Activated CD4-positive, alpha-beta T cell treated with anti-CD3 and anti-CD28 coated beads, Interleukin-2, amount 50 U/mL, for 24 hours (primary cell): Measurements from ENCODE around the gene LCN15.
"Not testable (repeated sequence)": the region's sequence is repeated elsewhere in the genome, so short reads cannot be mapped to it uniquely, and the experiment has no call there.

Source experiments
- DNase-seq, 2 donors: peaks; one replicate each; pipeline ENCODE4 v3.0.0-alpha.2; 2020; ENCODE audit warnings: low read depth in 1 of 2, low spot score in 1 of 2

The LCN15 gene

DNA sequence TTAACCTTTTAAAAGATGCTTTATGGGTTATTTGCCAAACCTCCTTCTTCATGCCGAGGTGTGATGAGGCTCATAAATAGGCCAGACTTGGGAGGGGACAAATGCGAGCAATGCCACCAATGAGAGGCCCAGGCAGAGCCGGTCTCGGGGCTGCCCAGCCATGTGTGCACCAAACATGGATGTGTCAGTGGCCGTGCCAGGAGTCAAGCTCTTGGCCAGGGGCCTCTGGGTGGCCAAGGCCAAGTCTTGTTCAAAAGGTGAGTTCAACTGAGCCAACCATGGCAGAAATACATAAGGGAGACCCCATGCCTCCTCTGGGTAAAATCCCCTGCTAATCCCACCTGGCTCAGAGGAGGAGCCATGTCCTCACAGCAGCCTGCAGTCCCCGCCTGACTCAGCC is 10.9 kb upstream of the LCN15 start:
- DNase-seq = no peak

DNA sequence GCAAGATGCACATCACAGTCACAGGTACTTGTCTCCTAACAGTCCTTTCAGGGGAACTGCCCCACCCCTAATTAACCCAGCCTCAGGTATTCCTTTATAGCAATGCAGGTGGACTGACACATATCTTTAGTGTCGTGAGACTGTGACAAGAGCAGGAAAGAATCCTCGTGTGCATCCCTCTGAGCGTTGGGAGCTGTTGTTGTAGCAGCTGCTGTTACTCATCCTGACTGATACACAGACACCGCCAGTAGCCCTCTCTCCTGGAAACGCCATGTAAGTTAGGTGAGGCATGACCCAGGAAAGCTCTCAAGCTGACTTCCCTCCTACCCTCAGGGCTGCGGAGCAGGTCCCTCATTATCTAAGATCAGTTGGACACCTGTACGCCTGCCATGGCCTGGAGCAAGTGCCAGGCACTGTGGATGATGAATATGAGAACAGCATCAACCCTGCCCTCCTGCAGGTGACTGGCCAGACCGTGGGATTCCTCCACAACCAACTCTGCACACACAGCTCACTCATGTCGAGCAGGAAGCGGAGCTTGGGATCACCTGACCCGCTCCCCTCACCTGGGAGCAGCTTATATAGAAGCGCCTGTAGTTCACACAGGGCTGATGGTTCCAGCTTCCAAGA is 10.2 kb upstream of the LCN15 start:
- no peak for DNase-seq

DNA sequence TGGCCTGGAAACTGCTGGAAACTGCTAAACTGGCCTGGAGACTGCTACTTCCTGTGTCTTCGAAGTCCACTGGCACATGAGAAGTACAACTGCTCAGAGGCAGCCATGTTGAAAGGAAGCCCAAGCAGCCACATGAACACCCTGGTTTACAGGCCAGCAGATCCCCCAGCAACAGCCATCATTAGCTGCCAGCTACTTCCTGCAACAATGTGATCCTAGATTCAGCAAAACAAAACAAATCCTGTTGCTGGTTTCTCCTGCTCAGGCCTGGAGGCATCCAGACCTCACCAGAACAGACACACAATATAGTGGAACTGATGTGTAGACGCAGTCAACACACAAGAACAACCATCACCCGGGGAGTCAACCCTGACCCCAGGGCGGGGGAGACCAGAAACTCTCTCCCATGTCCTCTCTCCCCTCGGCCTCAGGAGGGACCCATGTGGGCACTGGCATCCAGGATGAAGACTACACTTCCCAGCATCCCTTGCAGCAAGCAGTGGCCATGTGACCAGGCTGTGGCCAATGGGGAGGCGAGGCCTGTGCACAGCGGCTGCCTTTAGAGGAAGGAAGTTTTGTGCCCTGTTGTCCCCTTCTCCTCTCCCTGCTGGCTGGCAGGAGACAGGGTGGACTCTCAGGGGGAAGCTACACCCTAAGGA is 9.2 kb upstream of the LCN15 start:
- no peak for DNase-seq

DNA sequence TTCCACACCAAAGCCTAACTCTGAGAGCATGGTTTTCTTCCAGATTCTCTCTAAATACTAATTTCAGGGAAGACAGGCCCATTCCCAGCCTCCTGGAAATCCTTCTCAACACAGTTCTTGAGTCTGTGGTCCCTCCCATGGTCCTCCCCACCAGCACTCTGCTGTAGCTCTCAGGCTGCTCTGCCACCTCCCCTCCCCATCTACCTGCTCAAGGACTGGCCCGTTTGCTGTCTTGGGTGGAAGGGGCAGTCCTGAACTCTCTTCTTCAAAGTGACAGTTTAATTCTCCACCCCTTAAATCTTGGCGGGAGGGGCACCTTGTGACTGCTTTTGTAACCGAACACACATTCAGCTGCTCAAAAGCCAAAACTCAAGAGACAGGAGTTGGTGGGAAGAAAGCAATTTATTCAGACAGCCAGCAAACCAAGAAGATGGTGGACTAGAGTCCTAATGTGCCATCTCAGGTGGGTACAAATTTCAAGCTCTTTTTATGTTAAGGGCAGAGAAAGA is 7.6 kb upstream of the LCN15 start:
- DNase-seq = no peak

DNA sequence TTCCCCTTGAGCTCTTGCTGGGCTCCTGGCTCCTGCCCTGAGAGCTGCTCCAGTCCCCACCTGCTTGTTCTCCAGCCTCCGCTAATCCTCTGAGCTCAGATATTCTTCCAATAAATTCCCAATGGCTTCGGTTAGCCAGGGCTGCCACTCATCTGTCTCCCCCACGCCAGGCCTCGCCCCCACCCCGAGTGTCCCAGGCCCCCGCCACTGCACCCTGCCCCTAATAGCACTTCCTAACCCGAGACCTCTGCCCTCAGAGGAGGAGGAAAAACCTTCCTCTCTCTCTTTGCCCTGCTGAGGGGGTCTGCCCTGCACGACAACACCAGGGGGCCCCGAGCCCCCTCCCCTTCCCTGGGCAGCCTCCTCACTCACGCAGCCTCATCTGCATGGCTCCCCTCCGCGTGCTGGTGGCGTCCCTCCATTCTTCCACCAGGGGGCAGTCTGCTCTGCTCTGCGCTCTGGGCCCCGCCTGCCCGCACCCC is 5.4 kb upstream of the LCN15 start:
- peak in 1 of 2 donors; percentile 33 for DNase-seq

DNA sequence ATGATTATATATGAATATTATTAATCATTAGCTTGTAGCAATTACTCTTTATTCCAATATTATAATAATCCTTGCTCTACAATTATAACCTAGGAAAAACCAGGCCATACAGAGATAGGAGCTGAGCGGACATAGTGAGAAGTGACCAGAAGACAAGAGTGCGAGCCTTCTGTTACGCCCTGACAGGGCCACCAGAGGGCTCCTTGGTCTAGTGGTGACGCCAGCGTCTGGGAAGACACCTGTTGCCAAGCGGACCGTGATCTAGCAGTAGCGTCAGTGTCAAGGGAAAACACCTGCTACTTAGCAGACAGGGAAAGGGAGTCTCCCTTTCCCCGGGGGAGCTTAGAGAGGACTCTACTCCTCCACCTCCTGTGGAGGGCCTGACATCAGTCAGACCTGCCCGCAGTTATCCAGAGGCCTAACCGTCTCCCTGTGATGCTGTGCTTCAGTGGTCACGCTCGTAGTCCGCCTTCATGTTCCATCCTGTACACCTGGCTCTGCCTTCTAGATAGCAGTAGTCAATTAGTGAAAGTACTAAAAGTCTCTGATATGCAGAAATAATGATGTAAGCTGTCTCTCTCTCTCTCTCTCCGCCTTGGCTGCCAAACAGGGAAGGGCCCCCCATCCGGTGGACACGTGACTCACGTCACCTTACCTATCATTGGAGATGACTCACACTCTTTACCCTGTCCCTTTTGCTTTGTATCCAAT is 2.2 kb upstream of the LCN15 start:
- peak in 1 of 2 donors; percentile 33 for DNase-seq

DNA sequence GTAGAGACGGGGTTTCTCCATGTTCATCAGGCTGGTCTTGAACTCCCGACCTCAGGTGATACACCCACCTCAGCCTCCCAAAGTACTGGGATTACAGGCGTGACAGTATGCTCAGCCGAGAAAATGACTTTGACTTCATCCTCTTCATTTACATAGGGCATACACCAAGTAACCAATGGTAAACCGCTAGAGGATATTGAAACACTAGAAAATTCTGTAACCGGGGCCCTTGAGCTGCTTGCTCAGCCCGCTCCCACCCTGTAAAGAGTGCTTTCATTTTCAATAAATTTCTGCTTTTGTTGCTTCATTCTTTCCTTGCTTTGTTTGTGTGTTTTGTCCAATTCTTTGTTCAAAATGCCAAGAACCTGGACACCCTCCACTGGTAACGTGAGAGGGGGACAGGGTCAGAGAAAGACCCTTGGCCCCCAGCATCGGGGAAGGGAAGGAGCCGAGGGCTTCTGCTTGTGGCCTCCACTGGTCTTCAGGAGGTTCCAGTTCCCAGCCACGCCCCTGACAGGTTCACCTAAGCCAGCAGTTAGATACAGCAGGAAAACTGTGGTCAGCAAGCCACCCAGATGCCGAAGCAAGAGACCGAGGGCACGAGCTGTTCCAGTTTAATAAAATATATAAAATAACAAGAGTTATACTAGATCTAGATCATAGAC is 1.6 kb upstream of the LCN15 start:
- not testable (repeated sequence) for DNase-seq

DNA sequence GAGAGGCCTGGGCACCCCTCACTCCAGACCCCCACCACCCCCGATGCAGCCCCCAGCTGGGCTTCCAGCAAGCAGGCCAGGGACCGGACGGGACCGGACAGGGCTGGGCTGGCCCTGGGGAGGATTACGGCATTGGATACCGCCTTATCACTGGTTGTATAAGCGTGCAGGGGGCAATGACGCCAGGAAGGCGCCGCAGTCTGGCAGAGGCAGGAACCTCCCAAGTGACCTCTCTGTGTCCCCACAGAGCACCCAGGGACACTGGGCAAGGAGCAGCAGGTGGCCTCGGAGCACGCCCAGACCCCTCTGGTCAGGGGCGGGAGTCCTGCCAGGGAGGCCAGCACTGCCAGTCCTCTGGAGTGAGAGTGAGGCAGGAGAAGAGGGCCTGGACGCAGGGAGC is 723 bp upstream of the LCN15 start:
- no peak for DNase-seq

DNA sequence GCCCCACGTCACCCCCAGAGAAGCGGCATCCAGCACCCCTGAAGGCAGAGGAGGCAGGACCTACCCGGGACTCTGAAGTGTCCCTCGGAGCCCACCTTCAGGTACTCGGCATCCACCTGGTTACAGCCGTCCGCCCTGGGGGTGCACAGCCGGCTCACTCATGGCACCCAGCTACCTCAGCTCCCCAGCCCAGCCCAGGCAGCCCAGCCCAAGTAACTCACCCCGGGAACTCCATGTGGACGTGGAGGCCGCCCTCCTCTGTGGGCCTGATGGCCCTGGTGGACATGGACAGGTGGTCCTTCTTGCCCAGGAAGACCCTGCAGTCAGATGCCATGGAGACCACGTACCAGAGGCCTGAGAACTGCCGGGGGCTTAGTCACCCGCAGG is 676 bp downstream of the LCN15 start:
- no peak for DNase-seq

DNA sequence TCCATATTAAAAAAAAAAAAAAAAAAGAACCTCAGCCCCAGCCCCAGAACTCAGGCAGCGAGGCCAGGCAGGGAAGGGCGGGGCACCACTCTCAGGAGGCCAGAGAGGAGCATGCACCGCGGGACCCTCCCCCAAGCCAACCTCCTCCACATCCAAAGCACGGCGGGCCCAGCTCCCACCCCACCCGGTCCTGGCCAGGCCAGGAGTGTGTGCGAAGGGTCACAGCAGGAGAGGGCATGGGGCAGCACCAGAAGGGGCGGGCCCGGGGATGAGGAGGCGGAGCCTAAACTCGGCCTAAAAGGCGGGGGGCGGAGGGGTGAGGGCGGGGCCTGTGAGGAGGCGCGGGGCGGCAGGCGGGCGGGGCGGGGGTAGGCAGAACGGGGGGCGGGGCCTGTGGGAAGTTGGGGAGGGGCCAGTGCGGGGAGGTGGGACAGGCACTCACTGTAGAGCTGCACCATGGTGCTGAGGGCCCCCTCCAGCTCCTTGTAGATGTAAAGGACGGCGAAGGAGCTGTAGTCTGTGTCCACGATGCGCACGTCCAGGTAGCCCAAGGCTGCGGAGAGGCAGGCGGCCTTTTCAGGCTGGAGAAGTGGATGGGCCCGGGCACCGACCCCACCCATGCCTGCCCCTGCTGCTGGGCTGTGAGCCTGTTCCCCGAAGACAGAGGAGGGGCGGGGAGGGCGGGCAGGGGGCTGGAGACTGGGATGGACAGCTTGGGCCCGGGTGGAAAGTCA is 1.2 kb downstream of the LCN15 start:
- peak in 1 of 2 donors; percentile 43 for DNase-seq

DNA sequence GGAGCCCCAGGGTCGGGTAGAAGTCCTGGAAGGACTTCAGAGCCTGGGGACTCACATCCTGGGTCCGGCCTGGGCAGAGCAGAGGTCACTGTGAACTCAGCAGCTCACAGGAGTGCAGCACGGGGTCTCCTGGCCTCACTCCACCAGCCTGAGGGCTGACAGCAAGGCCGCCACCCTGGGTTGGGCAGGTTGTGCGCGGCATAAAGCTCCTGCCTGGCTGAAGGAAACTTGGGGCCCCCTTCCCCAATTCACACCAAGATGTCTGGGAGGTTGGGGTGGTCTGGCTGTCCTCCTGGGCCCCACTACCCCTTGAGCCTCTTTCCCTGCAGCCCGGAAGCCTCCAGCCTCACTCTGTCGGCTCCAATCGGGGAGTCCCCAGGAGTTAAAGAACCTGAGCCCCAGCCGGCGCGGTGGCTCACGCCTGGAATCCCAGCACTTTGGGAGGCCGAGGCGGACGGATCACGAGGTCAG is 2.1 kb downstream of the LCN15 start:
- no peak for DNase-seq

DNA sequence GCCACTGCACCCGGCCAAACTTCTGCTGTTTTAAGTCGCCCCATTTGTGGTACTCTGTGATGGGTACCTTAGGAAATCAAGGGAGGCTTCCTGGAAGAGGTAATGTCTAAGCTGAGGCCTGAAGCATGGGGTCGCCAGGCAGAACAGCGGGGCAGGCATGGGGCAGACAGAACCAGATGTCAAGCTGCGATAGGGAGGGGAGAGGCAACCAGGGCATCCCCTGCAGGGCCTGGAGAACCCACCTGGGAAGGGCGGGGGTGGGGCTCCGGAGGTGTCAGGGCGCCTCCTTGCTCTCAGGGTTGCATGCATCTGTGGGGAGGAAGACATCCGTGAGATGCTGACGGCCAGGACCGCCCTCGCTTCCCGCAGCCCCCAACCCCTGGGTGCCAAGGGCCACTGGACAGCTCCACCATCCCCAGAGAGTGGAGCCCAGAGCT is 2.8 kb downstream of the LCN15 start:
- no peak for DNase-seq

DNA sequence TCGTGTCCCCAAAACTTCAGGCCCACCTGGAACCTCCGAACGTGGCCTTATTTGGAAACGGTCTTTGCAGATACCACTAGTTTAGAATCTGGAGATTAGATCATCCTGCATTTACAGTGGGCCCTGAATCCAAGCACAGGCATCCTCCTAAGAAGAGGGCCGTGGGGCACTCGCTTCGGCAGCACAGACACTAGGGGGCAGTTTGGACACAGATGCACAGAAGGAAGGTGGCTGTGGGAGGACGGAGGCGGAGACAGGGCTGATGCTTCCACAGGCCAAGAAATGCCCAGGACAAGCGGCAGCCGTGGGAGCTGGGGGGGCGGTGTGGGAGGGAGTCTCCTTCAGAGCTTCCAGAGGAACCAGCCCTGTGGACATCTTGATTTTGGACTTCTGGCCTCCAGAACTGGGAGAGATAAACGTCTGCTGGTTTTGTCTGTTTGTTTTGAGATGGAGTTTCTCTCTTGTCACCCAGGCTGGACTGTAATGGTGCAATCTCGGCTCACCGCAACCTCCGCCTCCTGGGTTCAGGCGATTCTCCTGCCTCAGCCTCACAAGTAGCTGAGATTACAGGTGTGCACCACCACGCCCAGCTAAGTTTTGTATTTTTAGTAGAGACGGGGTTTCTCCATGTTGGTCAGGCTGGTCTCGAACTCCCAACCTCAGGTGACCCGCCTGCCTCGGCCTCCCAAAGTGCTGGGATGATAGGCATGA is 3.3 kb downstream of the LCN15 start:
- DNase-seq = not testable (repeated sequence)

DNA sequence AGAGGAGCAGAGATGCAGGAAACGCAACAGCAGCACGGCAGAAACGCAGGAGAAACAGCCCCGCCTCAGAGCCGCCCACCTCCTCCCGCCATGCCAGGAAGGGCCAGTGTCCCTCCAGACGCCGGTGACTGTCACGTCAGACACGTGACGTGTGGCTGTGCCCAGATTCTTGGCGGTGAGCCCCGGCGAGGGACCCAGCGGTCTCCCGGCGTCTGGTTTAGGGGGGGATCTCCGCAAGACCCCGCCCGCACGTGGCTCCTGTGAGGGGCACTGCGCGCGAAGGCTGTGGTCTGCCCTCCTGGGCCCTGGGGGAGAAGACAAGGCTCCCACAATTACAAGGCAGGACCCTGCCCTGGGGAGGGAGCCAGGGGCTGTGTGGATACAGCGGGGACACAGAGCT is 3.9 kb downstream of the LCN15 start:
- DNase-seq = no peak

DNA sequence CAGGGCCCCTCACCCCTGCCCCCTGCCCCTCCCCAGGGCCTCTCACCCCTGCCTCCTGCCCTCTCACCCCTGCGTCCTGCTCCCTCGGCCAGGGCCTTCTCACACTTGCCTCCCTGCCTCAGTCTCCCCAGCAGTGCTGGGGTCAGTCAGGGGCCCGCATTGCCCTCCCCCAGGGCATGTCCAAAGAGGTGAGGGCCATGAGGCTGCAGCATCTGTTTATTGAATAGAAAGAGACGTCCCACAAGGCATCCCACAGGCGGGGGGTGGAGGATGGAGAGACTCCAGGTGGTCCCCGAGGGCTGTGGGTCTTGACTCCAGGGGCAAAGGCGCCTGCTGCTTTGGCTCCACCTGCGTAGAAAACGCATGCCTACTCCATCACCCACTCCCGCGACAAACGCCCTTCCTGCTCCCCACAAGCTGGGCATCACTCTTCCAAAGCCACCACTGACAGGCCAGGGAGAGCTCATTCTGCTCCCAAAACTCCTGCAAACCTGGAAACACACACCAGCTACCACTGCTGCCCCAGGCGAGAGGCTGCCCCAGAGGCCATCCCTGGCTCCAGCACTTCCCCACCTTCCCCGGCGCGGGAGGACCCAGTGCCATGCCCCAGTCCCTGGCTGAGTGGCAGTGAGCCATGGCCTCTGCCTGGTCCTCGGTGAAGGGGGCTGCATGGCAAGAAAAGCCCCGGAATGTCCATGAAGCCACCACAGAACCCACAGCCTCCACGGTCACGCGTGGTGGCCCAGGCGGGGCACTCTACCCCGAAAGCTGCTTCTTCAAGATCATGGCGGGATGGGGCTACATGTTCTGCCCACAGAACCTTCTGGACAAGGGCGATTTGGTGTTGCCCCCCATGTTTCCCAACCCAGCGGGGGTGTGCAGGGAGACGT is 4.6 kb downstream of the LCN15 start:
- no peak for DNase-seq

DNA sequence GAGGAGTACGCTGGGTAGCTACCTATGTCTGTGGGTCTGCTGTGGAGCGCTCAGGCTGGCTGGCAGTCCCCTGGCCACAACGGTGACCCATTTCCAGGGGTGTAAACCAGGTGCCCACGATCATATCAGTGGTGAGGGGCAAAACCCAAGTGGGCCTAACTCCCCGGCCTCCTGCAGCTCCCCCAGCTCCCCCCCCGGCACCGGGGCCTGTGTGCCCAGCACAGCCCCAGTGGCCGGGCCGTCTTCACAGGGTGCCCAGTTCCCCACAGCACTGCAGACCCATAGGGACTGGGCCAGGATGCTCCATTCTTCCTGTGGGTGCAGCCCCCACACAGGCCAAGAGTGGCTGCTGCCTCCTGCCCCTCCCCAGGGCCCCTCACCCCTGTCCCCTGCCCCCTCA is 5.3 kb downstream of the LCN15 start:
- no peak for DNase-seq

DNA sequence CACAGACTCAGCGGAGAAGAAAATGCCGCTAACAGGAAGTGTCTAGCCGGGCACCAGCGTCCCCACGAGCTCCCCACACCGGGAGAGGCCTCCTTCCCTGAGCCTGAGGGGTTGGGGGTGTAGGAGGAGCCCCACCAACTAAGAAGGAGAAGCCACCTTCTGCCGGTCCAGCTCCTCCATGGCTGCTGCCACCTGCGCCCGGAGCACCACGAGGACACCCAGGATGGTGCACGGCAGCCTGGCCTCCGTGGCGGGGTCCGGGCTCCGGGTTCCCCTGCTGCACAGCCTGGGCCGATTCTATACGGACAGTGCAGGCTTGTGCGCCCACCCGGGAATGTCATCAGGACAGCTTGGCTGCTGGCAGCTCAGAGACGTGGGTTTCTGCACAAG is 6.6 kb downstream of the LCN15 start:
- DNase-seq = no peak

DNA sequence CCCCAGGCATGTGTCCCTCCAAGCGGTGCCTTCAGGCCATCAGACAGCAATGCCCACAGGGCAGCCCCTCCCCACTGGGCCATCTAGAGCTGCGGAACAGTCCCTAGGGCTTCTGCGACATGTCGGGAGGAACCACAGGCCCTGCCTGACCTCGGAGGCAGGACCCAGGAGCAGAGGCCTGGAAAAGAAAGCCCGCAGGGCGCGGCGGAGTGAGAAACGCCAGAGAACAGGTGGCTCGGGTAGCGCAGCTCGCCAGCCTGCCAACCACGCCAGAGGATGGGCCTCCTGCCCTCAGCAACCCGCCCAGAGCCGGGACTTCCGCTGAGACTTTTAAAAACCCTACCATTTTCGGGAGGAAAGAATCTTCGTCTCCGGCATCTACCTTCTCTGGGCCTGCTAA is 7.0 kb downstream of the LCN15 start:
- DNase-seq = no peak

DNA sequence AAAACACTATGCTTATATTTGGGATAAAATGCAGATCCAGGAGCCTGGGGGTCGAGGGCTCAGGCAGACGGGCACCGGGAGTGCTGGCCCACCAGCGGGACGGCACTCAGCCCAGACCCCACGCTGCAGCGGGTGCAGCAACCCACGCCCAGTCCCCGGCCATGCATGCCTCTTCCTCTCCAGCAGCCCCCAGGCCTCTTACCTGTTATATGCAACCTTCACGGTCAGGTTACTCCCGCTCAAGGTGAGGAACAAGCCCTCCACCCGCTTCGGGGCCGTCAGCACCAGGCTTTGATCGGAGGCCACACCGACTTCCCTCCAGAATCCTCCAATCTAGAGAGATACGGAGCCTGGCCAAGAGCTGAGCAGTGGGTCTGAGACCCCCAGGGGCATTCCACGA is 7.5 kb downstream of the LCN15 start:
- no peak for DNase-seq
